ENCODE data around the gene PHKA1. TPM values are rescaled to one million over a fixed set of nuclear protein-coding genes. Genes with fewer than 3 reads are reported as not detected.

PHKA1 gene
- total RNA-seq, 1 experiment from 2014 or later = 5.1 TPM

DNA sequence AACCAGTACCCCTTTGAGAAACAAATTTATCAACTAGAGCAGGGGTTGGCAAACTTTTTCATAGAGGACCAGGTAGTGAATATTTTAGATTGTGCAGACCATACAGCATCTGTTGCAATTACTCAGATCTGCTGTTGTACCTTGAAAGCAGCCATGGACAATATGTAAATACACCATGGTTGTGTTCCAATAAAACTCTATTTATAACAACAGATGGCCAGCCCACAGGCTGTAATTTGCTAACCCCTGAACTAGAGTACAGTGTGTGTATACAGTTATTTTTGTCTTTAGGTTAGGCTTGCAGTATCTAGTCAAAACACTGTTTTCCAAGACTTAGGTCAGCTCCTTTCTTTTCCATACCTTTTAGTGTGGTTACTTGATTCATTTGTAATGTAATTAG, 54.4 kb downstream of the PHKA1 start:
- Histone ChIP-seq H3K36me3 (ENCODE audit: control insufficient read depth, insufficient read depth, low read length) (no peaks in the 10 kb centered on the region), H3K4me1 (no peaks in the 10 kb centered on the region), H3K4me3 (ENCODE audit: low read depth, low read length) (no peak overlapping the region), H3K27me3 (replicated peaks; ENCODE audit: control insufficient read depth, insufficient read depth, low read length) (no peaks in the 10 kb centered on the region), H3K9me3 (no peaks in the 10 kb centered on the region)
- H3K4me1 Mint-ChIP-seq (ENCODE audit: low read depth, unreplicated experiment) = no peaks in the 10 kb centered on the region
- no peak overlapping the region for H3K27ac Mint-ChIP-seq (ENCODE audit: unreplicated experiment)
- no peaks in the 10 kb centered on the region for H3K27me3 Mint-ChIP-seq (ENCODE audit: insufficient read depth, unreplicated experiment)
- H3K36me3 Mint-ChIP-seq (ENCODE audit: insufficient read depth, unreplicated experiment) = no peaks in the 10 kb centered on the region
- CTCF ChIA-PET = no interaction called here
- POLR2A ChIA-PET = no interaction called here
- no peak overlapping the region for H3K4me3 Mint-ChIP-seq (ENCODE audit: unreplicated experiment)
- intact Hi-C loops (cut with micrococcal nuclease; ENCODE audit: unreplicated experiment) = no loop called here
- no peaks in the 10 kb centered on the region for H3K9me3 Mint-ChIP-seq (ENCODE audit: unreplicated experiment)
- no peak for DNase-seq
- TF ChIP-seq, protein P1, sequence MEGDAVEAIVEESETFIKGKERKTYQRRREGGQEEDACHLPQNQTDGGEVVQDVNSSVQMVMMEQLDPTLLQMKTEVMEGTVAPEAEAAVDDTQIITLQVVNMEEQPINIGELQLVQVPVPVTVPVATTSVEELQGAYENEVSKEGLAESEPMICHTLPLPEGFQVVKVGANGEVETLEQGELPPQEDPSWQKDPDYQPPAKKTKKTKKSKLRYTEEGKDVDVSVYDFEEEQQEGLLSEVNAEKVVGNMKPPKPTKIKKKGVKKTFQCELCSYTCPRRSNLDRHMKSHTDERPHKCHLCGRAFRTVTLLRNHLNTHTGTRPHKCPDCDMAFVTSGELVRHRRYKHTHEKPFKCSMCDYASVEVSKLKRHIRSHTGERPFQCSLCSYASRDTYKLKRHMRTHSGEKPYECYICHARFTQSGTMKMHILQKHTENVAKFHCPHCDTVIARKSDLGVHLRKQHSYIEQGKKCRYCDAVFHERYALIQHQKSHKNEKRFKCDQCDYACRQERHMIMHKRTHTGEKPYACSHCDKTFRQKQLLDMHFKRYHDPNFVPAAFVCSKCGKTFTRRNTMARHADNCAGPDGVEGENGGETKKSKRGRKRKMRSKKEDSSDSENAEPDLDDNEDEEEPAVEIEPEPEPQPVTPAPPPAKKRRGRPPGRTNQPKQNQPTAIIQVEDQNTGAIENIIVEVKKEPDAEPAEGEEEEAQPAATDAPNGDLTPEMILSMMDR (IDR thresholded peaks at IDR 0.05; ENCODE audit: insufficient read depth in 1 of 2, low read depth in 1 of 2, low read length in 1 of 2, severe bottlenecking in 1 of 2, unreplicated experiment in 1 of 2) = no peak
- BruUV-seq (replicated peaks) = no TSS peak

DNA sequence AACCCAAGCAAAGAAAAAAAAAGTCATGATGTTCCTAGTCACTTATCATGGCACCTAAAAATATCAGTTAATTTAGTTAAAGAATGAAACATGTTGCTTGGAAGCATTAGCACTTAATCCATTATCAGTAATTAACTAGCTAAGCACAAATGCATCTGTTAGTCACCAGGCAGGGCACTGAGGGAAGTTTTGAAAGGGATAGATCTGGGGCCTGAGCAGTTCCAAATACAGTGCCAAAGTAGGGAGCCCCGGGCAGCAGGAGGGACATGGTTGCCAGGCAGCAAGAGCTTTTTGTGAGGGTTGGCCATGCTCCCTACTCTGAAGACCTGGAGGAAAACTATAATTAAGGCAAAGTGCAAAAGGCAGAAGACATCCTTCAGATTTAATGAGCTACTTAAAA, 62.0 kb downstream of the PHKA1 start:
- no peak for DNase-seq
- no TSS peak for BruUV-seq (replicated peaks)
- Mint-ChIP-seq H3K4me3 (ENCODE audit: unreplicated experiment) (no peak overlapping the region), H3K9me3 (ENCODE audit: unreplicated experiment) (no peaks in the 10 kb centered on the region), H3K27me3 (ENCODE audit: insufficient read depth, unreplicated experiment) (no peaks in the 10 kb centered on the region), H3K27ac (ENCODE audit: unreplicated experiment) (no peak overlapping the region), H3K4me1 (ENCODE audit: low read depth, unreplicated experiment) (no peaks in the 10 kb centered on the region), H3K36me3 (ENCODE audit: insufficient read depth, unreplicated experiment) (no peaks in the 10 kb centered on the region)
- ChIA-PET POLR2A (no interaction called here), CTCF (no interaction called here)
- H3K4me3 ChIP-seq (ENCODE audit: low read depth, low read length) = no peak overlapping the region
- H3K9me3 ChIP-seq = no peaks in the 10 kb centered on the region
- H3K36me3 ChIP-seq (ENCODE audit: control insufficient read depth, insufficient read depth, low read length) = no peaks in the 10 kb centered on the region
- no peaks in the 10 kb centered on the region for H3K27me3 ChIP-seq (replicated peaks; ENCODE audit: control insufficient read depth, insufficient read depth, low read length)
- TF ChIP-seq, protein P1 (IDR thresholded peaks at IDR 0.05; ENCODE audit: insufficient read depth in 1 of 2, low read depth in 1 of 2, low read length in 1 of 2, severe bottlenecking in 1 of 2, unreplicated experiment in 1 of 2) = no peak
- intact Hi-C loops (cut with micrococcal nuclease; ENCODE audit: unreplicated experiment) = no loop called here
- no peaks in the 10 kb centered on the region for H3K4me1 ChIP-seq

DNA sequence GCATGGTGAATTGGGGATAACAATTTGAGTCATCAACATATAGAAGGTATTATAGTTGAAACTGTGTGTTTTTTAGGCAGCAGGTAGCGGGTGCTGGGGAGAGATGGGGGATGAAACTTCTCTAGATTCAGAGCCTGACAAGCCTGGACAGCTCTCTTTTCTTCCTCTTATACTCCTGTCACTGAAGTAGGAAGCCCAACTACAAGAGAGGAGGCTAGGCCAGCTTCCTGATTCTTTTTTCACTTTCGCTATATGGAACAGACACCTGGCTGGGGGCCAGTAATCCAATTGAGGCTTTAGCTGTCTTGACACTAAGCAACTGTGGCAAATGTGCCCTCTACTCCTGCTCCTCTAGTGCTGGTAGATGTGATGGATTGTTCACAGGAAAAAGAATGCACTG, 69.2 kb downstream of the PHKA1 start:
- H3K4me3 Mint-ChIP-seq (ENCODE audit: unreplicated experiment) = no peak overlapping the region
- no peak overlapping the region for H3K27ac Mint-ChIP-seq (ENCODE audit: unreplicated experiment)
- no peak for DNase-seq
- no peaks in the 10 kb centered on the region for H3K27me3 Mint-ChIP-seq (ENCODE audit: insufficient read depth, unreplicated experiment)
- Histone ChIP-seq H3K9me3 (no peaks in the 10 kb centered on the region), H3K4me1 (no peaks in the 10 kb centered on the region), H3K4me3 (ENCODE audit: low read depth, low read length) (no peak overlapping the region), H3K27me3 (replicated peaks; ENCODE audit: control insufficient read depth, insufficient read depth, low read length) (no peaks in the 10 kb centered on the region), H3K36me3 (ENCODE audit: control insufficient read depth, insufficient read depth, low read length) (no peaks in the 10 kb centered on the region)
- ChIA-PET CTCF (no interaction called here), POLR2A (no interaction called here)
- H3K4me1 Mint-ChIP-seq (ENCODE audit: low read depth, unreplicated experiment) = no peaks in the 10 kb centered on the region
- intact Hi-C loops (cut with micrococcal nuclease; ENCODE audit: unreplicated experiment) = no loop called here
- TF ChIP-seq, protein P1 (IDR thresholded peaks at IDR 0.05; ENCODE audit: insufficient read depth in 1 of 2, low read depth in 1 of 2, low read length in 1 of 2, severe bottlenecking in 1 of 2, unreplicated experiment in 1 of 2) = no peak
- BruUV-seq (replicated peaks) = no TSS peak
- H3K36me3 Mint-ChIP-seq (ENCODE audit: insufficient read depth, unreplicated experiment) = no peaks in the 10 kb centered on the region
- no peaks in the 10 kb centered on the region for H3K9me3 Mint-ChIP-seq (ENCODE audit: unreplicated experiment)

All from Caco-2 (cell line).